ENCODE measurements around the gene ZRANB1.

DNA sequence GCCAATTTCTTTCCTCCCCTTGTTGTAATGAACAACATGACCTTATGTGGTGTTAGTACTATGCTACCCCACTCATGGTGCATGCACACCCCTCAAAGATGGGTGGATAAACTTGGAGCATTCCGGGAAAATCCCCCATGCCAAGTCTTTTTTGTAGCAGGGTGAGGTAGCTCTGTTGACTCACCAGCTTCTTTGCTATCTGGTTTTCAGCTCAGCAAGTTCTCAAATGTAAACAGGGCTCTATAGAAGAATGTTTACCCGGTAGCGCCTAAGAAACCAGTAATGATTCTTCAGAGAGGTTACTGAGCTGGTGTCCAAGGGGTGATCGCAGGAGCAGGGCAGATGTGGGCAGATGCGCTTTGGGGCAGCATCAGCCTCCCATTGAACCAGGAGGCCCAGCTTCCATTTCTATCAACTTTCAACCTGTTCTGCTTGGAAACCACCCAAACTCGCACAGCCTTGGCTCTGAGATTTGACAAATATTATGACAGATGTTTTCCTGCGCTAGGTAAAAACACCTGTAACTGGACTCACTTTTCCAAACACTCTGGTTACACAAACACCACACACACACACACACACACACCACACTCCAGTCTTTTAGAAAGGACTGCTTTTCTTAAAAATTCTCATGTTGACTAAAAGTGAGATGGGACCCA, 87.8 kb downstream of the ZRANB1 start:
- TF ChIP-seq EZH2 (IDR thresholded peaks at IDR 0.05; ENCODE audit: insufficient read depth, poor library complexity, severe bottlenecking) (no peak), EZH2phosphoT487 (IDR thresholded peaks at IDR 0.05; ENCODE audit: insufficient read depth, low read depth) (no peak)

All from GM23248 (cell line).